ENCODE data around the gene KRTAP29-1. TPM values are rescaled to one million over a fixed set of nuclear protein-coding genes. Genes with fewer than 3 reads are reported as not detected.

The KRTAP29-1 gene
- polyA plus RNA-seq, 4 donors: not detected

GRCh38 chr17:41332239-41332638, 29.6 kb upstream of the KRTAP29-1 start:
- FAIRE-seq (no peak), DNase-seq (no peak)
- Histone ChIP-seq H3K36me3 (ENCODE audit: control insufficient read depth in 3 of 3, insufficient read depth in 2 of 3, low read depth in 1 of 3, low read length in 3 of 3) (no peaks in the 10 kb centered on the region), H3K27ac (ENCODE audit: low read depth in 1 of 3, low read length in 2 of 3) (no peak overlapping the region), H3K27me3 (ENCODE audit: control insufficient read depth in 3 of 3, insufficient read depth in 3 of 3, low read length in 3 of 3) (peaks cover 0 to 2% (median 0%) of the 10 kb centered on the region in 3 donors), H3K4me3 (ENCODE audit: low read depth in 1 of 3, low read length in 3 of 3) (no peak overlapping the region), H3K4me1 (ENCODE audit: control insufficient read depth in 3 of 3, insufficient read depth in 2 of 3, low read depth in 1 of 3, low read length in 2 of 3) (no peaks in the 10 kb centered on the region), H3K9me3 (ENCODE audit: control insufficient read depth in 2 of 2, insufficient read depth in 1 of 2, low read depth in 1 of 2, low read length in 1 of 2) (no peaks in the 10 kb centered on the region)
- WGBS, 3 donors: 62 to 82% (median 72%) methylated on average over 2 of the region's 2 CpGs

GRCh38 chr17:41331606-41332005, 29.0 kb upstream of the KRTAP29-1 start:
- WGBS, 3 donors: 75 to 83% (median 76%) methylated on average over 7 of the region's 7 CpGs
- H3K4me1 ChIP-seq (ENCODE audit: control insufficient read depth in 3 of 3, insufficient read depth in 2 of 3, low read depth in 1 of 3, low read length in 2 of 3): no peaks in the 10 kb centered on the region
- no peak for DNase-seq
- H3K9me3 ChIP-seq (ENCODE audit: control insufficient read depth in 2 of 2, insufficient read depth in 1 of 2, low read depth in 1 of 2, low read length in 1 of 2): no peaks in the 10 kb centered on the region
- FAIRE-seq: no peak
- H3K27me3 ChIP-seq (ENCODE audit: control insufficient read depth in 3 of 3, insufficient read depth in 3 of 3, low read length in 3 of 3): peaks cover 0 to 2% (median 0%) of the 10 kb centered on the region in 3 donors
- no peak overlapping the region for H3K4me3 ChIP-seq (ENCODE audit: low read depth in 1 of 3, low read length in 3 of 3)
- H3K27ac ChIP-seq (ENCODE audit: low read depth in 1 of 3, low read length in 2 of 3): no peak overlapping the region
- H3K36me3 ChIP-seq (ENCODE audit: control insufficient read depth in 3 of 3, insufficient read depth in 2 of 3, low read depth in 1 of 3, low read length in 3 of 3): no peaks in the 10 kb centered on the region

- no peak overlapping the region for H3K27ac ChIP-seq (ENCODE audit: low read depth in 1 of 3, low read length in 2 of 3)
- DNase-seq (peak; percentile 46 to 53), FAIRE-seq (no peak)
- 52 to 58% (median 53%) methylated on average over 13 of the region's 13 CpGs for WGBS, 3 donors
- H3K27me3 ChIP-seq (ENCODE audit: control insufficient read depth in 3 of 3, insufficient read depth in 3 of 3, low read length in 3 of 3): no peaks in the 10 kb centered on the region
- H3K4me3 ChIP-seq (ENCODE audit: low read depth in 1 of 3, low read length in 3 of 3): no peak overlapping the region
- H3K4me1 ChIP-seq (ENCODE audit: control insufficient read depth in 3 of 3, insufficient read depth in 2 of 3, low read depth in 1 of 3, low read length in 2 of 3): no peaks in the 10 kb centered on the region
- H3K36me3 ChIP-seq (ENCODE audit: control insufficient read depth in 3 of 3, insufficient read depth in 2 of 3, low read depth in 1 of 3, low read length in 3 of 3): no peaks in the 10 kb centered on the region
- H3K9me3 ChIP-seq (ENCODE audit: control insufficient read depth in 2 of 2, insufficient read depth in 1 of 2, low read depth in 1 of 2, low read length in 1 of 2): no peaks in the 10 kb centered on the region
Observed at GRCh38 chr17:41329279-41329948, 26.8 kb upstream of the KRTAP29-1 start.

GRCh38 chr17:41328207-41328606, 25.6 kb upstream of the KRTAP29-1 start:
- no peak overlapping the region for H3K4me3 ChIP-seq (ENCODE audit: low read depth in 1 of 3, low read length in 3 of 3)
- no peaks in the 10 kb centered on the region for H3K36me3 ChIP-seq (ENCODE audit: control insufficient read depth in 3 of 3, insufficient read depth in 2 of 3, low read depth in 1 of 3, low read length in 3 of 3)
- no peaks in the 10 kb centered on the region for H3K4me1 ChIP-seq (ENCODE audit: control insufficient read depth in 3 of 3, insufficient read depth in 2 of 3, low read depth in 1 of 3, low read length in 2 of 3)
- DNase-seq (no peak), FAIRE-seq (no peak)
- whole genome bisulfite sequencing, 3 donors: 80 to 94% (median 81%) methylated on average over 7 of the region's 7 CpGs
- H3K27ac ChIP-seq (ENCODE audit: low read depth in 1 of 3, low read length in 2 of 3): no peak overlapping the region
- H3K9me3 ChIP-seq (ENCODE audit: control insufficient read depth in 2 of 2, insufficient read depth in 1 of 2, low read depth in 1 of 2, low read length in 1 of 2): no peaks in the 10 kb centered on the region
- H3K27me3 ChIP-seq (ENCODE audit: control insufficient read depth in 3 of 3, insufficient read depth in 3 of 3, low read length in 3 of 3): no peaks in the 10 kb centered on the region

- DNase-seq (no peak), FAIRE-seq (no peak)
- H3K36me3 ChIP-seq (ENCODE audit: control insufficient read depth in 3 of 3, insufficient read depth in 2 of 3, low read depth in 1 of 3, low read length in 3 of 3): no peaks in the 10 kb centered on the region
- no peaks in the 10 kb centered on the region for H3K9me3 ChIP-seq (ENCODE audit: control insufficient read depth in 2 of 2, insufficient read depth in 1 of 2, low read depth in 1 of 2, low read length in 1 of 2)
- no peaks in the 10 kb centered on the region for H3K4me1 ChIP-seq (ENCODE audit: control insufficient read depth in 3 of 3, insufficient read depth in 2 of 3, low read depth in 1 of 3, low read length in 2 of 3)
- no peaks in the 10 kb centered on the region for H3K27me3 ChIP-seq (ENCODE audit: control insufficient read depth in 3 of 3, insufficient read depth in 3 of 3, low read length in 3 of 3)
- no peak overlapping the region for H3K4me3 ChIP-seq (ENCODE audit: low read depth in 1 of 3, low read length in 3 of 3)
- H3K27ac ChIP-seq (ENCODE audit: low read depth in 1 of 3, low read length in 2 of 3): no peak overlapping the region
- 72 to 78% (median 72%) methylated on average over 8 of the region's 8 CpGs for WGBS, 3 donors
Observed at GRCh38 chr17:41327411-41328120, 24.9 kb upstream of the KRTAP29-1 start.

- no peak overlapping the region for H3K27ac ChIP-seq (ENCODE audit: low read depth in 1 of 3, low read length in 2 of 3)
- H3K9me3 ChIP-seq (ENCODE audit: control insufficient read depth in 2 of 2, insufficient read depth in 1 of 2, low read depth in 1 of 2, low read length in 1 of 2): no peaks in the 10 kb centered on the region
- WGBS, 3 donors: 69 to 80% (median 73%) methylated on average over 18 of the region's 18 CpGs
- H3K27me3 ChIP-seq (ENCODE audit: control insufficient read depth in 3 of 3, insufficient read depth in 3 of 3, low read length in 3 of 3): no peaks in the 10 kb centered on the region
- FAIRE-seq (no peak), DNase-seq (no peak)
- no peaks in the 10 kb centered on the region for H3K36me3 ChIP-seq (ENCODE audit: control insufficient read depth in 3 of 3, insufficient read depth in 2 of 3, low read depth in 1 of 3, low read length in 3 of 3)
- no peaks in the 10 kb centered on the region for H3K4me1 ChIP-seq (ENCODE audit: control insufficient read depth in 3 of 3, insufficient read depth in 2 of 3, low read depth in 1 of 3, low read length in 2 of 3)
- H3K4me3 ChIP-seq (ENCODE audit: low read depth in 1 of 3, low read length in 3 of 3): no peak overlapping the region
Observed at GRCh38 chr17:41326173-41327145, 23.8 kb upstream of the KRTAP29-1 start.

GRCh38 chr17:41325611-41326010, 23.0 kb upstream of the KRTAP29-1 start:
- DNase-seq (no peak), FAIRE-seq (no peak)
- Histone ChIP-seq H3K4me3 (ENCODE audit: low read depth in 1 of 3, low read length in 3 of 3) (no peak overlapping the region), H3K36me3 (ENCODE audit: control insufficient read depth in 3 of 3, insufficient read depth in 2 of 3, low read depth in 1 of 3, low read length in 3 of 3) (no peaks in the 10 kb centered on the region), H3K27me3 (ENCODE audit: control insufficient read depth in 3 of 3, insufficient read depth in 3 of 3, low read length in 3 of 3) (no peaks in the 10 kb centered on the region), H3K27ac (ENCODE audit: low read depth in 1 of 3, low read length in 2 of 3) (no peak overlapping the region), H3K4me1 (ENCODE audit: control insufficient read depth in 3 of 3, insufficient read depth in 2 of 3, low read depth in 1 of 3, low read length in 2 of 3) (no peaks in the 10 kb centered on the region), H3K9me3 (ENCODE audit: control insufficient read depth in 2 of 2, insufficient read depth in 1 of 2, low read depth in 1 of 2, low read length in 1 of 2) (no peaks in the 10 kb centered on the region)
- 69 to 86% (median 75%) methylated on average over 6 of the region's 6 CpGs for WGBS, 3 donors

GRCh38 chr17:41325126-41325525, 22.5 kb upstream of the KRTAP29-1 start:
- H3K27ac ChIP-seq (ENCODE audit: low read depth in 1 of 3, low read length in 2 of 3): no peak overlapping the region
- no peak for DNase-seq
- 64 to 79% (median 65%) methylated on average over 10 of the region's 10 CpGs for WGBS, 3 donors
- FAIRE-seq: no peak
- H3K27me3 ChIP-seq (ENCODE audit: control insufficient read depth in 3 of 3, insufficient read depth in 3 of 3, low read length in 3 of 3): no peaks in the 10 kb centered on the region
- no peaks in the 10 kb centered on the region for H3K4me1 ChIP-seq (ENCODE audit: control insufficient read depth in 3 of 3, insufficient read depth in 2 of 3, low read depth in 1 of 3, low read length in 2 of 3)
- no peaks in the 10 kb centered on the region for H3K9me3 ChIP-seq (ENCODE audit: control insufficient read depth in 2 of 2, insufficient read depth in 1 of 2, low read depth in 1 of 2, low read length in 1 of 2)
- H3K36me3 ChIP-seq (ENCODE audit: control insufficient read depth in 3 of 3, insufficient read depth in 2 of 3, low read depth in 1 of 3, low read length in 3 of 3): no peaks in the 10 kb centered on the region
- H3K4me3 ChIP-seq (ENCODE audit: low read depth in 1 of 3, low read length in 3 of 3): no peak overlapping the region
